ENCODE data around the gene SPAG6.

DNA sequence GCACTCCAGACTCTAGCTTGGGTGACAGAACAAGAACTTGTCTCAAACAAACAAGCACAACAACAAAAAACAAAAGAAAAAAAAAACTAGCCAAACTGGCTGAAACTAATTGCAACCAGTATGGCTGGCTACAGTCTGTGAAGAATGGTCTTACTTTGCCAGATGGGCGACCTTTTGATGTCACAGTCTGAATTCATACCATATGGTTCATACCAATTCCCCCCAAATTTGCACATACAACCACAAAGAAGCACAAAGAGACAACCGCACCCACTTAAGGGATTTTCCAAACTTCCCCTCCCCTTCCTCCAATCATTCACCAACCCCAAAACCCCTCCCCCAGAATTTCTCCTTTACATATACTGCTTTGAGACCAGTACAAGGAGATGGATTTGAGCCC is 114.2 kb downstream of the SPAG6 start:
- TF ChIP-seq, protein P1, sequence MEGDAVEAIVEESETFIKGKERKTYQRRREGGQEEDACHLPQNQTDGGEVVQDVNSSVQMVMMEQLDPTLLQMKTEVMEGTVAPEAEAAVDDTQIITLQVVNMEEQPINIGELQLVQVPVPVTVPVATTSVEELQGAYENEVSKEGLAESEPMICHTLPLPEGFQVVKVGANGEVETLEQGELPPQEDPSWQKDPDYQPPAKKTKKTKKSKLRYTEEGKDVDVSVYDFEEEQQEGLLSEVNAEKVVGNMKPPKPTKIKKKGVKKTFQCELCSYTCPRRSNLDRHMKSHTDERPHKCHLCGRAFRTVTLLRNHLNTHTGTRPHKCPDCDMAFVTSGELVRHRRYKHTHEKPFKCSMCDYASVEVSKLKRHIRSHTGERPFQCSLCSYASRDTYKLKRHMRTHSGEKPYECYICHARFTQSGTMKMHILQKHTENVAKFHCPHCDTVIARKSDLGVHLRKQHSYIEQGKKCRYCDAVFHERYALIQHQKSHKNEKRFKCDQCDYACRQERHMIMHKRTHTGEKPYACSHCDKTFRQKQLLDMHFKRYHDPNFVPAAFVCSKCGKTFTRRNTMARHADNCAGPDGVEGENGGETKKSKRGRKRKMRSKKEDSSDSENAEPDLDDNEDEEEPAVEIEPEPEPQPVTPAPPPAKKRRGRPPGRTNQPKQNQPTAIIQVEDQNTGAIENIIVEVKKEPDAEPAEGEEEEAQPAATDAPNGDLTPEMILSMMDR (IDR thresholded peaks at IDR 0.05; ENCODE audit: control extremely low read depth in 1 of 3, insufficient read depth in 1 of 3, low read depth in 1 of 3, low read length in 3 of 3) = no peak
- TF ChIP-seq RAD21 (IDR thresholded peaks at IDR 0.05 in 1 of 2, conservative IDR thresholded peaks at IDR 0.05 in 1 of 2; ENCODE audit: low read depth in 2 of 2, low read length in 2 of 2) (no peak), KDM1A (IDR thresholded peaks at IDR 0.05; ENCODE audit: borderline replicate concordance, low read length) (no peak), EP300 (IDR thresholded peaks at IDR 0.05; ENCODE audit: borderline replicate concordance in 1 of 2, low read depth in 2 of 2, low read length in 2 of 2) (no peak), JUN (IDR thresholded peaks at IDR 0.05; ENCODE audit: low read depth, low read length) (no peak), SAP30 (IDR thresholded peaks at IDR 0.05; ENCODE audit: insufficient read depth, insufficient replicate concordance, low read length) (no peak), GABPA (IDR thresholded peaks at IDR 0.05; ENCODE audit: borderline replicate concordance, insufficient read depth, low read length) (no peak), POLR2A (IDR thresholded peaks at IDR 0.05; ENCODE audit: control extremely low read depth in 1 of 2, low read depth in 2 of 2, low read length in 2 of 2) (no peak), CHD2 (IDR thresholded peaks at IDR 0.05; ENCODE audit: low read length) (no peak), EZH2 (IDR thresholded peaks at IDR 0.05; ENCODE audit: low read depth, low read length, severe bottlenecking) (no peak)

Data from H1 (cell line).